GM13977 (cell line): ENCODE measurements around the gene ARMS2.

ENCODE experiments used
- DNase-seq: peaks from one replicate; pipeline ENCODE4 v3.0.0; 2012; ENCODE audit warnings: low spot score
- CTCF ChIP-seq: IDR thresholded peaks from 2 replicates; pipeline ENCODE4 v1.5.1; 2012; ENCODE audit warnings: mild to moderate bottlenecking, control low read depth; ENCODE audit not compliant: insufficient read depth; ENCODE audit errors: extremely low read depth, missing control alignments
- in situ Hi-C: fragments of 300-500 bp; cut with MboI; formaldehyde crosslinking; loops from one replicate; pipeline ENCODE4 v1.12.0; 2022; ENCODE audit warnings: low sequenced_read_pairs, low pct_unique_long_range_greater_than_20kb, mixed read lengths, inconsistent platforms; ENCODE audit not compliant: unreplicated experiment

The ARMS2 gene

GRCh38 chr10:122458693-122459092 is 4.2 kb downstream of the ARMS2 start:
- DNase-seq, result no peak
- in situ Hi-C loops, result no loop called here
- TF ChIP-seq CTCF, result no peak

GRCh38 chr10:122459561-122460273 is 5.3 kb downstream of the ARMS2 start:
- no peak for DNase-seq
- in situ Hi-C loops, result no loop called here
- TF ChIP-seq CTCF, result no peak

GRCh38 chr10:122460891-122461293 is 6.4 kb downstream of the ARMS2 start:
- no peak for TF ChIP-seq CTCF
- in situ Hi-C loops, result no loop called here

GRCh38 chr10:122461367-122461728 is 6.9 kb downstream of the ARMS2 start, which contains the start of gene HTRA1:
Gene HTRA1 (plus strand): TSS chr10:122461553. CDS start chr10:122461653, 100 bp downstream.
- in situ Hi-C loops, result no loop called here
- DNase-seq, result no peak
- TF ChIP-seq CTCF, result no peak

More at GRCh38 chr10:122460891-122461293, 6.4 kb downstream of the ARMS2 start:
- DNase-seq, result no peak

GRCh38 chr10:122461729-122462532 is 7.5 kb downstream of the ARMS2 start:
- no peak for TF ChIP-seq CTCF
- DNase-seq, result no peak

GRCh38 chr10:122462533-122463465 is 8.3 kb downstream of the ARMS2 start:
- DNase-seq, result no peak
- no peak for TF ChIP-seq CTCF
- in situ Hi-C loops, result no loop called here

More at GRCh38 chr10:122461729-122462532, 7.5 kb downstream of the ARMS2 start:
- in situ Hi-C loops, result no loop called here
